GM21515 (cell line): ENCODE results near the gene IRS2.

ENCODE experiments used
- ATAC-seq: cut with Tn5 transposase; IDR thresholded peaks from one replicate; pipeline ENCODE4 v1.9.1; 2021; ENCODE audit not compliant: unreplicated experiment

Gene IRS2

DNA sequence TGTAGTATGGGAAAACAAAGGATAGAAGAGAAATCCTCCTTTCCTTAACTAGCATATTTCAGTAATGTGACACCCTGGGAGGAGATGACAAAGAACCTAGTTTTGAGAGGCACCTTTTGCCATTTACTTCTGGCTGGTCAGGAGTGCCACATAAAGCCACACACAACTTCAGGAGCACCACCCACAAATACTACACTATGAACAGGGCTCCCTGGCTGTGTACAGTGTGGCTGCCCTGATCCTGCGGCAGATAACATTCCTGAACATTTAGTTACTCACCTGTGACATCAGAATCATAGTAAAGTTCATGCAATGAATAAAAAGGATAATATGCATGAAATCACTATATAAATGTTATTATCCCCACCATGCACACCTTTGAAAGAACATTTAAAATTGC lies 17.4 kb upstream of the IRS2 start:
- no peak for ATAC-seq

DNA sequence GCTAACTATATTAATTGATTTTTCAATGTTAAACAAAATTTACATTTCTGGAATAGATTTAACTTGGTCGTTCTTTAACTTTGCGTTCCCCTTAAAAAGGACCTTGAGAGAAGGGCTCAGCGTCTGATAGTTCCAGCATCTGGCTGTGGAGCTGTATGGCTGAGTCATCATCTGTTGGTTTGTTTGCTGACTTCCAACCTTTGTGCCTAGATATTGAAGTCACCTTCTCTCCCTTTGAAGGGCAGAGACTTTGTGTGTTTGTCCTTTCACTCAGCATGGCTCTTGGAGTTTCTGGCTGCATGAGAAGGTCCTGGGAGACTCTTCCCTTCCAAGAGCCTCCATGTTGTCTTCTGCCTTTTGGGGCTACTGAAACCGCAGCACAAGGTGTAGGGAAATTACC lies 16.6 kb upstream of the IRS2 start:
- ATAC-seq: no peak

DNA sequence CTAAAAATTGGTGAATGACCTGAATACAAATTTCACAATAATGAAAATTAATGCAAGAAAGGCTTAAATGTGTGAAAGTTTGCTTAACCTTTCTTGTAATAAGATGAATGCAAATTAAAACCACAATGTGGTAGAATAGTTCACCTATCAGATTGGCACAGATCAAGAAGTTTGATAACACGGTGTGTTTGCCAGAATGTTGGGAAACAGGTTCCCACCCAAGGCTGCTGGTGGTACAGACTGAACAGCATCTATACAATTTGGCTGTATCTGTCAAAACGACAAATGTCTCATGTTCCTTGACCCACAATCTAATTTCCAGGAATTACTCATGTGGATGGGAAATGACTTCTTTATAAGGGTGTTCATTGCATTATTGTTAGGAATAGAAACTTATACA lies 8.6 kb upstream of the IRS2 start:
- no peak for ATAC-seq

GRCh38 chr13:109794095-109794494 lies 7.7 kb upstream of the IRS2 start:
- ATAC-seq: no peak

GRCh38 chr13:109792416-109793059 lies 6.2 kb upstream of the IRS2 start:
- ATAC-seq: no peak

DNA sequence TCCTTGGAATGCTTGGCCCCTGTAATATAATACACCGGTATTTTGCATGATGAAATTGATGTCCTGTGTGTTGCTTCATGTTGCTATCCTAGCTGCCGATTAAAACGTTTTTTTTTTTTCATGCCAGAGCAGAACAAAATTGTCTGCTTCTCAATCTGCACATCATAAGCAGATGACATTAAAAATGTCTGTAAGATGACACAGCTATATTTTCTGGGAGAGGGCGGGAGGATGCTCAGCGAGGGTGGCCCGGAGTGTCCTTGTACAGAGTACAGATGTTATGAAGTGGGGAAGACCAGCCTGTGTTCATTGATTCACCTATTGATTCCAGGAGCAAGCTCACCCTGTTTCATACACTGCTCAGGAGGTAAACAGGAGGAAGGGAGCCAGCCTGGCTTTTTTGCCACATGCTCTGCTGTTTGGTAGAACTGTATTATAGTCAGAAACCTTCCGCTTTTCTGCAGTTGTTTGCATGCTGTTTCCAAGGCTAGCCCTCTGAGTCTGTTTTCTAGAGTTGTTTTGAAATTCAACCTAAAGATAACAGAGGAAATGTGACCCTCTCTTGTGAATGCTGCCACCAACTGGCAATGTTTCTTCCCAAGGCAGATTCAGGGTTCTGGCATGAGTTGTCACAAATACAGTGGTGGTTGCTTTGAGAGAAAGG lies 4.7 kb upstream of the IRS2 start:
- ATAC-seq: no peak

DNA sequence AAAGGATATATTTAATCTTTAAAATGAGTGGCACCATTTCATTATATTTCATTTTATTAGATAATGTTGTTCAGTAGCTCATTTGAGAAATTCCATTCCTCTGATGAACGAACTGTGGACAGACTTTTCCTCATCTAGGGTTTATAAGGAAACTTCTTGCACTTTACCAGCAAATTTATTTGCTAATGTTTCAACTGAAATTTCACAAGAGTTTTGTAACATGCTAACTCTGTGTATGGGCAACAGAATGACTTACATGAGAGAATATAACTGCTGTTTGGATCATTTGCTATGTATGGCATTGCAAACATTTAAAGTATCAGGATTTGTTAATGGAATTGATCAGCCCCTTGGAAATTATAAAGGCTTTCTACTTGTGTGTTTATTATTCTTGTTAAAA lies 3.7 kb upstream of the IRS2 start:
- no peak for ATAC-seq

- no peak for ATAC-seq
Observed at GRCh38 chr13:109789262-109789661, 2.9 kb upstream of the IRS2 start.

- ATAC-seq: no peak
Observed at GRCh38 chr13:109788372-109789111, 2.2 kb upstream of the IRS2 start.

- no peak for ATAC-seq
Observed at GRCh38 chr13:109787135-109787954, 962 bp upstream of the IRS2 start.

DNA sequence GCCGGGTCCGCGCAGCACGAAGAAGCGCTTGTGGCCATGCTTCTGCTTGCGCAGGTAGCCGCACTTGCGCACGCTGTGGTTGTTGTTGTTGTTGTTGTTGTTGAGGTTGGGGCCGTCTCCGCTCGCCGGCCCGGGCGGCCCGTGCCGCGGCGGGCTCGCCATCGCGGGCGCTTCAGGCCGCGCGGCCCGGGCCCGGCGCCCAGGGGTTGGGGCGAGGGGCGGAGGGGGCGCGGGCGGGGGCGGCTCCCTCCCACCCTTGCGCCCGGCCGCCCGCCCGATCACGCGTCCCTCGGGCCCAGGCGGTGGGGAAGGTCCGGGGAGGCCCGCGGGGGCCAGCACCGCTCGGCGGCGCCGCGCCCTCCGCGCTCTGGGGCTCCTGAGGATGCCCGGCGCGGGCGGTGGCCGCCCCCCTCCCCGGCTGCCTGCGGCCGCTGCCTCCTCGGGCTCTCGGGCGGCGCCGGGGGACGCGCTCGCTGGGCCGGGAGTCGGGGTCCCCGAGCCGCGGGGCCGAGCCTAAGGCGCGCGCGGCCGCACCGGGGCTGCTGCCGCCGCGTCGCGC lies 412 bp downstream of the IRS2 start:
- ATAC-seq: peak; percentile 6

GRCh38 chr13:109785141-109785891 lies 1.1 kb downstream of the IRS2 start:
- no peak for ATAC-seq

DNA sequence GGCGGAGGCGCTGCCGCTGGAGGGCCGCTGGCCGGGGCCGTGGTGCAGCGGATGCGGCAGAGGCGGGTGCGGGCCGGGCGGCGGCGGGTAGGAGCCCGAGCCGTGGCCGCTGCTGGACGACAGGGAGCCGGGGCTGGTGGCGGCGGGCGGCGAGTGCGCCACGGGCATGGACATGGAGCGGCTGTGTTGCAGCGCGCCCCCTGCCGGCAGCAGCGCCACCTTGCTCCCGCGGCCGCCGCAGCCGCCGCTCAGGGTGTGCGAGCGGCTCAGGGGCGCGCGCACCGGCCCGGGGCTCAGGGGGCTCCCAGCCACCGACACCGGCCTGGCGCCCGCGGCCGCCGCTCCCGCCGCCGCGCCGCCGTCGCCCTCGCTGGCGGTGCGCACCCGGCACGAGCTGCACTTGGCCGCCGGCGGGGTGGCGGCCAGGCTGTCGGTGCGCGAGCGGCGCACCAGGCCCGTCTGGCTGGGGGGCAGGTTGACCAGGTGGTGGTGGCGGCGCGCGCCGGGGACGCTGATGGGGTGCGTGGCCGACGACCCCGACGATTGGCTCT lies 1.7 kb downstream of the IRS2 start:
- ATAC-seq: no peak

DNA sequence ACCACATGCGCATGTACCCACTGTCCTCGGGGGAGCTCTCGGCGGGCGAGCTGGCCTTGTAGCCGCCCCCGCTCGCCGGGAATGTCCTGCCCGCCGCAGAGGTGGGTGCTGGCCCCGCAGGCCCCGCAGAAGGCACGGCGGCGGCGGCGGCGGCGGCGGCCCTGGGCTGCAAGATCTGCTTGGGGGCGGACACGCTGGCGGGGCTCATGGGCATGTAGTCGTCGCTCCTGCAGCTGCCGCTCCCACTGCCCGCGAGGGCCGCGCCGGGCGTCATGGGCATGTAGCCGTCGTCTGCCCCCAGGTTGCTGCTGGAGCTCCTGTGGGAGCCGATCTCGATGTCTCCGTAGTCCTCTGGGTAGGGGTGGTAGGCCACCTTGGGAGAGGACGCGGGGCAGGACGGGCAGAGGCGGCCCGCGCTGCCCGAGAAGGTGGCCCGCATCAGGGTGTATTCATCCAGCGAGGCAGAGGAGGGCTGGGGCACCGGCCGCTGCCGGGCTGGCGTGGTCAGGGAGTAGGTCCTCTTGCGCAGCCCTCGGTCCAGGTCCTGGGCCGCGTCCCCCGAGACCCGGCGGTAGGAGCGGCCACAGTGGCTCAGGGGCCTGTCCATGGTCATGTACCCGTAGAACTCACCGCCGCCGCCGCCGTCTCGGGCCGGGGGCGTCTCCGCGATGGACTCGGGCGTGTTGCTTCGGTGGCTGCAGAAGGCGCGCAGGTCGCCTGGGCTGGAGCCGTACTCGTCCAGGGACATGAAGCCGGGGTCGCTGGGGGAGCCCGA lies 2.4 kb downstream of the IRS2 start:
- no peak for ATAC-seq

- ATAC-seq: no peak
Observed at GRCh38 chr13:109783447-109783814, 3.0 kb downstream of the IRS2 start.

DNA sequence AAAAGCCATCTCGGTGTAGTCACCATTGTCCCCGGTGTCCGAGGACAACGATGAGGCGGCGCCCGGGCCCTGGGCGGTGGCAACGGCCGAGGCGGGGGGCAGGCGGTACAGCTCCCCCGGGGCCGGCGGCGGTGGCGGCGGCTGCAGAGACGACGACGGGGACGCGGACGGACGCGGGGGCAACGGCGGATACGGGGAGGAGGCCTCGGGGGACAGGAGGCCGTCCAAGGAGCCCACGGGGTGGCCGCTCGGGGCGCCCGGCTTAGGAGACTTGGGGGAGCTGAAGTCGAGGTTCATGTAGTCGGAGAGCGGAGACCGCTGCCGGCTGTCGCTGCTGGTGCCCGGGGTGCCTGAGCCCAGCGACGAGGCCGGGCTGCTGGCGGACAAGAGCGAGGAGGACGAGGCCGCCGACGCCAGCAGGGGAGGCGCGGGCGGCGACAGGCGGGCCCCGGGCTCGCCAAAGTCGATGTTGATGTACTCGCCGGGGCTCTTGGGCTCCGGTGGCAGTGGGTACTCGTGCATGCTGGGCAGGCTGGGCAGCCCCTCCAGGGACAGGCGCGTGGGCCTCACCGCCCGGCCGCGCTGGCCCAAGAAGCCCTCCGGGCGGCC lies 3.5 kb downstream of the IRS2 start:
- ATAC-seq: no peak

DNA sequence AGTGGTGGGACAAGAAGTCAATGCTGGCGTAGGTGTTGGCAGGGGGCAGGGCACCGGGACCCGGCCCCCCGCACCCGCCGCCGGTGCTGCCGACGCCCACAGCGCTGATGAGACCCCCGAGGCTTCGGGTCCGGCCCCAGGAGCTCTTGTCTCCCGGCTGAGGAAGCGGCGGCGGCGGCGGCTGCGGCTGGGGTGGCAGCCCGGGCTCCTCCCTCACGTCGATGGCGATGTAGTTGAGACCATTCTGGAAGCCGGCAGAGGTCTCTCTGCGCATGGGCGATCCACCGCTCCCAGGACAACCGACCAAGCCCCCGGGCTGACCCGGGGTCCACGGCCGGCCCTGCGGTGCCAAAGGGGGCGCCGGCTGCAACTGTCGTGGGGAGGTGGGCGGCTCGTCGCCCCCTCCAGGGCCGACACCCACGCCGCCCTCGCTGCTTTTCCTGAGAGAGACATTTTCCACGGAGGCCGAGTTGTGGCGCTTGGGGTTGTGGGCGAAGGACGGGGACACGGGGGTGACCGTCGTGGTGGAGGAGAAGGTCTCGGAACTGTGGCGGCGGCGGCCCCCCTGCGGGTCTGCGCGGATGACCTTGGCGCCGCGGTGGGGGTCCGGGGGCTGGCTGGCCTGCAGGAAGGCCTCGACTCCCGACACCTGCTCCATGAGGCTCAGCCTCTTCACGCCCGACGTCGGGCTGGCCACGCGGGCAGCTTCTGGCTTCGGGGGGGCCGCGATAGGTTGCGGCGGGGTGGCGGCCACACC lies 4.1 kb downstream of the IRS2 start:
- ATAC-seq: no peak

- ATAC-seq: no peak
Observed at GRCh38 chr13:109781384-109782065, 4.9 kb downstream of the IRS2 start.
